Stimulated activated CD8-positive, alpha-beta memory T cell treated with anti-CD3 and anti-CD28 coated beads, Interleukin-15, amount 100 ng/mL, for 4 hours (primary cell): ENCODE measurements around the gene AQP1.

Experiments used
- DNase-seq, 2 donors: peaks; one replicate each; pipeline ENCODE4 v3.0.0-alpha.2; 2020; ENCODE audit warnings: low read depth in 2 of 2

The AQP1 gene

GRCh38 chr7:30974605-30975255, 63.1 kb downstream of the AQP1 start:
- no peak for DNase-seq
